Measurements from ENCODE around the gene IRF2BP2. TPM values are rescaled to one million over a fixed set of nuclear protein-coding genes. Genes with fewer than 3 reads are reported as not detected.

Gene IRF2BP2
- total and polyA plus RNA-seq, 2 donors (not counting 1 experiment from before 2014, with no cell fraction given), result 126 to 255 TPM

DNA sequence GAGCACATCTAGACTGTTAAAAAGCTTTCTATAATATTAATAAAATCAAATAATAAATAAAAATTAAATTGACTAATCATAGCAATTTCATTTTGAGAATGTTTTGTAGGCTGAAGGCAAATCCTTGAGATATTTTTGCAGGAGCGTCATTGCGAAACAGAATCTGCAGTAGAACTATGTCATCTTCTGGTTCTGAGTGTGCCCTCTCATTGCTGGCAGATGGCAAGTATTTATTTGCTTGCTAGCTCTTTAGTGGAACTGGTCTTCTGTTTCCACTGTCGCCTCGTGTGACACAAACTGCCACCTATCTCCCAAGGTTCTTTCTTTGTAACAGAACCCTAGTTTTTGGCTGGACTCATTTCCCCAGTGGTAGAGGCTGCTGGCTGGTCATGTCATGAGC lies 19.0 kb upstream of the IRF2BP2 start:
- Histone ChIP-seq H2AFZ (ENCODE audit: insufficient read depth, low read depth, low read length, poor library complexity, severe bottlenecking) (no peak overlapping the region), H3K36me3 (replicated peaks in 1 of 2; ENCODE audit: control extremely low read depth in 1 of 2, control insufficient read depth in 1 of 2, extremely low read depth in 1 of 2, insufficient read depth in 2 of 2, low read length in 1 of 2) (no peaks in the 10 kb centered on the region), H3K4me1 (ENCODE audit: control insufficient read depth in 2 of 2, insufficient read depth in 2 of 2, low read length in 2 of 2) (peaks cover 3 to 6% of the 10 kb centered on the region in 2 donors), H3K27me3 (replicated peaks in 1 of 4; ENCODE audit: control extremely low read depth in 1 of 4, control insufficient read depth in 3 of 4, insufficient read depth in 4 of 4, low read length in 3 of 4) (no peaks in the 10 kb centered on the region), H3K9ac (ENCODE audit: low read length) (no peak overlapping the region), H3K79me2 (ENCODE audit: control insufficient read depth, insufficient read depth, low read length) (no peaks in the 10 kb centered on the region), H3K4me3 (ENCODE audit: control extremely low read depth in 1 of 5, extremely low read depth in 1 of 5, insufficient read depth in 1 of 5, low read depth in 2 of 5, low read length in 4 of 5) (no peak overlapping the region), H4K20me1 (ENCODE audit: control insufficient read depth, insufficient read depth, low read length, poor library complexity, severe bottlenecking) (no peaks in the 10 kb centered on the region), H3K27ac (ENCODE audit: low read length in 2 of 2) (no peak overlapping the region), H3K4me2 (replicated peaks; ENCODE audit: low read depth, low read length, poor library complexity, severe bottlenecking) (no peak overlapping the region), H3K9me3 (ENCODE audit: control extremely low read depth in 1 of 3, control insufficient read depth in 2 of 3, insufficient read depth in 1 of 3, low read length in 2 of 3) (no peaks in the 10 kb centered on the region)
- no peak overlapping the region for H3K4me3 Mint-ChIP-seq
- no peaks in the 10 kb centered on the region for H3K9me3 Mint-ChIP-seq (ENCODE audit: insufficient read depth)
- DNase-seq (no peak), ATAC-seq (ENCODE audit: low read depth) (no peak)
- TF ChIP-seq, protein P1, sequence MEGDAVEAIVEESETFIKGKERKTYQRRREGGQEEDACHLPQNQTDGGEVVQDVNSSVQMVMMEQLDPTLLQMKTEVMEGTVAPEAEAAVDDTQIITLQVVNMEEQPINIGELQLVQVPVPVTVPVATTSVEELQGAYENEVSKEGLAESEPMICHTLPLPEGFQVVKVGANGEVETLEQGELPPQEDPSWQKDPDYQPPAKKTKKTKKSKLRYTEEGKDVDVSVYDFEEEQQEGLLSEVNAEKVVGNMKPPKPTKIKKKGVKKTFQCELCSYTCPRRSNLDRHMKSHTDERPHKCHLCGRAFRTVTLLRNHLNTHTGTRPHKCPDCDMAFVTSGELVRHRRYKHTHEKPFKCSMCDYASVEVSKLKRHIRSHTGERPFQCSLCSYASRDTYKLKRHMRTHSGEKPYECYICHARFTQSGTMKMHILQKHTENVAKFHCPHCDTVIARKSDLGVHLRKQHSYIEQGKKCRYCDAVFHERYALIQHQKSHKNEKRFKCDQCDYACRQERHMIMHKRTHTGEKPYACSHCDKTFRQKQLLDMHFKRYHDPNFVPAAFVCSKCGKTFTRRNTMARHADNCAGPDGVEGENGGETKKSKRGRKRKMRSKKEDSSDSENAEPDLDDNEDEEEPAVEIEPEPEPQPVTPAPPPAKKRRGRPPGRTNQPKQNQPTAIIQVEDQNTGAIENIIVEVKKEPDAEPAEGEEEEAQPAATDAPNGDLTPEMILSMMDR (IDR thresholded peaks at IDR 0.05), result no peak
- TF ChIP-seq EZH2 (IDR thresholded peaks at IDR 0.05; ENCODE audit: borderline replicate concordance, insufficient read depth, low read depth, low read length, poor library complexity, severe bottlenecking), result no peak
- WGBS (ENCODE audit: insufficient coverage), result 82% methylated on average over 4 of the region's 4 CpGs
- peaks cover 5% of the 10 kb centered on the region for H3K27me3 Mint-ChIP-seq
- CTCF ChIA-PET, result interaction anchor here (1.0 kb wide), 1 partner anchor 102 kb away, joined by 3 read pairs; no protein-coding TSS in a partner anchor
- H3K27ac Mint-ChIP-seq, result no peak overlapping the region
- H3K4me1 Mint-ChIP-seq, result peaks cover 6% of the 10 kb centered on the region
- POLR2A ChIA-PET, result interaction anchor here (0.6 kb wide), 1 partner anchor 14 kb away, joined by 4 read pairs; no protein-coding TSS in a partner anchor
- intact Hi-C loops (cut with micrococcal nuclease), result loop anchor here (5.0 kb wide), 1 partner anchor 38 kb away; no protein-coding TSS in a partner anchor

DNA sequence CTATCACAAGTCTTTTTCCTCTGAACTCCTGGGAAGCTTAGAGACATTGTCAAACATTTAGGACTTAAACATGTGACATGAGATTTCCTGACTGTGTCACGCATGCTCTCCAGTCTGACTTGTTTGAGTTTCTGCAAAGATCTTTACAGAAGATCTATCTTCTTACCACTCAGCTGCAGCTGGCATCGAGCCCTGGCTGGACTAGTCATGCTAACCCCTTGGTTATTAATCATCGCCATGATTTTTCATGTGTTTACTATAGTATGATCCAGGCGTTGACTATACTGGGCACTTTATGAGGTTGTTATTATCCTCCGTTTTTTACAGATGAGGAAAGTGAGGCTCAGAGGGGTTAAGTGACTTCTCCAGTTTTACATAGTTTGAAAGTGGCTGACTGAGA lies 18.1 kb upstream of the IRF2BP2 start:
- intact Hi-C loops (cut with micrococcal nuclease), result loop anchor here (5.0 kb wide), 1 partner anchor 39 kb away; no protein-coding TSS in a partner anchor
- Mint-ChIP-seq H3K27me3 (peaks cover 5% of the 10 kb centered on the region), H3K4me1 (peaks cover 6% of the 10 kb centered on the region), H3K4me3 (no peak overlapping the region), H3K9me3 (ENCODE audit: insufficient read depth) (no peaks in the 10 kb centered on the region), H3K27ac (no peak overlapping the region)
- Histone ChIP-seq H3K9ac (ENCODE audit: low read length) (no peak overlapping the region), H3K27ac (ENCODE audit: low read length in 2 of 2) (no peak overlapping the region), H3K4me3 (ENCODE audit: control extremely low read depth in 1 of 5, extremely low read depth in 1 of 5, insufficient read depth in 1 of 5, low read depth in 2 of 5, low read length in 4 of 5) (no peak overlapping the region), H3K4me2 (replicated peaks; ENCODE audit: low read depth, low read length, poor library complexity, severe bottlenecking) (no peak overlapping the region), H2AFZ (ENCODE audit: insufficient read depth, low read depth, low read length, poor library complexity, severe bottlenecking) (no peak overlapping the region), H3K4me1 (ENCODE audit: control insufficient read depth in 2 of 2, insufficient read depth in 2 of 2, low read length in 2 of 2) (peaks cover 6 to 7% of the 10 kb centered on the region in 2 donors), H3K79me2 (ENCODE audit: control insufficient read depth, insufficient read depth, low read length) (no peaks in the 10 kb centered on the region), H3K9me3 (ENCODE audit: control extremely low read depth in 1 of 3, control insufficient read depth in 2 of 3, insufficient read depth in 1 of 3, low read length in 2 of 3) (no peaks in the 10 kb centered on the region), H3K36me3 (replicated peaks in 1 of 2; ENCODE audit: control extremely low read depth in 1 of 2, control insufficient read depth in 1 of 2, extremely low read depth in 1 of 2, insufficient read depth in 2 of 2, low read length in 1 of 2) (no peaks in the 10 kb centered on the region), H3K27me3 (replicated peaks in 1 of 4; ENCODE audit: control extremely low read depth in 1 of 4, control insufficient read depth in 3 of 4, insufficient read depth in 4 of 4, low read length in 3 of 4) (no peaks in the 10 kb centered on the region), H4K20me1 (ENCODE audit: control insufficient read depth, insufficient read depth, low read length, poor library complexity, severe bottlenecking) (no peaks in the 10 kb centered on the region)
- POLR2A ChIA-PET, result no interaction called here
- CTCF ChIA-PET, result interaction anchor here (1.0 kb wide), 1 partner anchor 103 kb away, joined by 3 read pairs; no protein-coding TSS in a partner anchor
- ATAC-seq (ENCODE audit: low read depth), result no peak
- no peak for DNase-seq
- WGBS (ENCODE audit: insufficient coverage), result 78% methylated on average over 3 of the region's 5 CpGs
- no peak for TF ChIP-seq EZH2 (IDR thresholded peaks at IDR 0.05; ENCODE audit: borderline replicate concordance, insufficient read depth, low read depth, low read length, poor library complexity, severe bottlenecking)
- TF ChIP-seq, protein P1 (IDR thresholded peaks at IDR 0.05), result no peak
